A673 (cell line): ENCODE measurements around the gene DNAJB6.

Source experiments
- EZH2 ChIP-seq: fragments of 200-600 bp; sonication (generic); IDR thresholded peaks from 2 replicates; pipeline ENCODE4 v1.6.1; 2017; ENCODE audit warnings: borderline replicate concordance, low read depth, mild to moderate bottlenecking, mixed read lengths, antibody characterized with exemption, low read length; ENCODE audit not compliant: poor library complexity, severe bottlenecking
- TF ChIP-seq, protein P1 (sequence below): fragments of 300-800, 200-600 bp; sonication (generic); conservative IDR thresholded peaks from 2 replicates; pipeline ENCODE4 v1.5.1; 2017; ENCODE audit warnings: low read depth, mild to moderate bottlenecking, antibody characterized with exemption, low read length, moderate library complexity, mixed read lengths

DNA sequence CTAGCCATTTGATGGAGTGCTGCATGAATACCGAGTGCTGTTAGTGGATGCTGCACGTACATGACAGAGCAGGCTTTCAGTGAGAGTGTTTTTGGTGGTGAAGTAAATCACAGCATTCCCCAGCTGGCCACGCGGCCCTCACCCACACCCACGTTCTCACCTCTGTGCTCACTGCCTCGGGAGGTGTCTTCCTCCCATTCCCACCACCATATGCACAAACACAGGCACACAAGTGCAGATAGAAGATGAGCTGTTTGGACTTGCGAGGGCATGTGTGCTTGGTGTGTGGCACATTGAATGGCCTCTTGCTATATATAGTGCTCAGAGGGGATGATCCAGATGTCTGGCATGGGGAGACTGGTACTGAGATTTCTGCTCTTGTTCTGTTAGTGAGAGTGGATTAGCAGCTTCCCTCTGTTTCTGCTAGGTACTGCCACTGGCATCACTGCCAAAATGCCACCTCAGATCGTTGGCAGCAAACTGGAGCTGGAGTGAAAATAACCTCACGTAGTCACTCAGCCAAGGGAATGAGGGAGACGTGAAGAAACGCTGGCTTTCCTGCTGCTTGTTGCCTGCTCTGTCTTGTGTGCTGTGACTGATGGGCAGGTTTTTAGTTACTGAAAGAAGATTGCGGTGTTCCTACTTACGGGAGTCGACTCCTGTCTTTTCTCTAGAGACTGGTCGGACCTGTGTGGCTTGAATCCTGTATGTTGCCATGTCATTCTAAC, 19.1 kb downstream of the DNAJB6 start:
- TF ChIP-seq, protein P1, sequence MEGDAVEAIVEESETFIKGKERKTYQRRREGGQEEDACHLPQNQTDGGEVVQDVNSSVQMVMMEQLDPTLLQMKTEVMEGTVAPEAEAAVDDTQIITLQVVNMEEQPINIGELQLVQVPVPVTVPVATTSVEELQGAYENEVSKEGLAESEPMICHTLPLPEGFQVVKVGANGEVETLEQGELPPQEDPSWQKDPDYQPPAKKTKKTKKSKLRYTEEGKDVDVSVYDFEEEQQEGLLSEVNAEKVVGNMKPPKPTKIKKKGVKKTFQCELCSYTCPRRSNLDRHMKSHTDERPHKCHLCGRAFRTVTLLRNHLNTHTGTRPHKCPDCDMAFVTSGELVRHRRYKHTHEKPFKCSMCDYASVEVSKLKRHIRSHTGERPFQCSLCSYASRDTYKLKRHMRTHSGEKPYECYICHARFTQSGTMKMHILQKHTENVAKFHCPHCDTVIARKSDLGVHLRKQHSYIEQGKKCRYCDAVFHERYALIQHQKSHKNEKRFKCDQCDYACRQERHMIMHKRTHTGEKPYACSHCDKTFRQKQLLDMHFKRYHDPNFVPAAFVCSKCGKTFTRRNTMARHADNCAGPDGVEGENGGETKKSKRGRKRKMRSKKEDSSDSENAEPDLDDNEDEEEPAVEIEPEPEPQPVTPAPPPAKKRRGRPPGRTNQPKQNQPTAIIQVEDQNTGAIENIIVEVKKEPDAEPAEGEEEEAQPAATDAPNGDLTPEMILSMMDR = no peak
- no peak for TF ChIP-seq EZH2
